IMR-90 (cell line): Measurements from ENCODE around the gene SEC11A. TPM values are rescaled to one million over a fixed set of nuclear protein-coding genes. Genes with fewer than 3 reads are reported as not detected.

Experiments
- ATAC-seq: fragments of 200-7000 bp; cut with Tn5 transposase; 2 replicates; pipeline ENCODE4 v1.9.1; 2020; ENCODE audit warnings: low read depth, mild to moderate bottlenecking, moderate library complexity
- BruUV-seq: library from RNA; stranded (reverse); fragments of 400-500 nt; replicated peaks from 2 replicates; lab custom pipeline; 2021; lab: Mats Ljungman, UMichigan
- CTCF ChIA-PET: fragments of 300-600 bp; formaldehyde crosslinking; extraction: SDS; loops from one replicate; lab custom pipeline; 2021; ENCODE audit warnings: antibody characterized with exemption; lab: Yijun Ruan, JAX
- POLR2A ChIA-PET: fragments of 300-600 bp; sonication (Branson Sonifier 250); formaldehyde crosslinking; loops from one replicate; lab custom pipeline; 2022; ENCODE audit warnings: antibody characterized with exemption; ENCODE audit not compliant: unreplicated experiment; lab: Charles Lee
- DNase-seq: peaks from one replicate; pipeline ENCODE4 v3.0.0; 2013
- H2AFZ ChIP-seq: replicated peaks from 2 replicates; pipeline ENCODE3; 2013; ENCODE audit warnings: low read length, mild to moderate bottlenecking; ENCODE audit not compliant: poor library complexity
- H2AK5ac ChIP-seq: 2 replicates; pipeline ENCODE4 v1.6.1; 2013; ENCODE audit warnings: low read depth, low read length, inconsistent platforms
- H2AK9ac ChIP-seq: replicated peaks from 2 replicates; pipeline ENCODE3; 2013; ENCODE audit warnings: mild to moderate bottlenecking, low read depth, low read length, moderate library complexity; ENCODE audit not compliant: poor library complexity
- H2BK120ac ChIP-seq: 2 replicates; pipeline ENCODE4 v1.6.1; 2013; ENCODE audit warnings: low read depth, low read length, inconsistent platforms
- H2BK15ac ChIP-seq: 3 replicates; pipeline ENCODE4 v1.6.1; 2013; ENCODE audit warnings: low read depth, low read length, inconsistent platforms
- H2BK20ac ChIP-seq: 2 replicates; pipeline ENCODE4 v1.6.1; 2013; ENCODE audit warnings: low read depth, mild to moderate bottlenecking, inconsistent platforms, low read length, moderate library complexity
- H2BK5ac ChIP-seq: 2 replicates; pipeline ENCODE4 v1.6.1; 2013; ENCODE audit warnings: mild to moderate bottlenecking, low read depth, low read length, inconsistent platforms; ENCODE audit not compliant: poor library complexity, severe bottlenecking
- H3K14ac ChIP-seq: replicated peaks from 2 replicates; pipeline ENCODE4 v1.6.1; 2013; ENCODE audit warnings: low read depth, low read length, inconsistent platforms
- H3K18ac ChIP-seq: 2 replicates; pipeline ENCODE4 v1.6.1; 2013; ENCODE audit warnings: low read depth, low read length, control low read depth
- H3K23ac ChIP-seq: 2 replicates; pipeline ENCODE4 v1.6.1; 2013; ENCODE audit warnings: low read depth, low read length, inconsistent platforms
- H3K27ac ChIP-seq: 2 replicates; pipeline ENCODE4 v1.5.1; 2013; ENCODE audit warnings: mild to moderate bottlenecking, control low read depth, low read length; ENCODE audit not compliant: insufficient read depth
- H3K27me3 ChIP-seq: 2 replicates; pipeline ENCODE4 v1.6.1; 2013; ENCODE audit warnings: low read length; ENCODE audit not compliant: control insufficient read depth, insufficient read depth
- H3K36me3 ChIP-seq: 2 replicates; pipeline ENCODE4 v1.6.1; 2013; ENCODE audit warnings: low read length, mixed read lengths; ENCODE audit not compliant: control insufficient read depth, insufficient read depth
- H3K4ac ChIP-seq: 2 replicates; pipeline ENCODE4 v1.6.1; 2013; ENCODE audit warnings: low read depth, low read length, inconsistent platforms
- H3K4me1 ChIP-seq: 2 replicates; pipeline ENCODE4 v1.6.1; 2013; ENCODE audit warnings: low read length, mixed read lengths; ENCODE audit not compliant: control insufficient read depth, insufficient read depth
- H3K4me2 ChIP-seq: 2 replicates; pipeline ENCODE4 v1.6.1; 2013; ENCODE audit warnings: low read depth, mild to moderate bottlenecking, control low read depth, low read length, moderate library complexity
- H3K4me3 ChIP-seq: 2 replicates; pipeline ENCODE4 v1.5.1; 2013; ENCODE audit warnings: low read depth, mild to moderate bottlenecking, control low read depth, low read length, moderate library complexity; ENCODE audit not compliant: insufficient read depth
- H3K56ac ChIP-seq: 2 replicates; pipeline ENCODE4 v1.6.1; 2013; ENCODE audit warnings: low read length, inconsistent platforms; ENCODE audit not compliant: insufficient read depth; ENCODE audit errors: extremely low read depth
- H3K79me1 ChIP-seq, 2 experiments: 2 replicates each; pipeline ENCODE4 v1.6.1; 2013; ENCODE audit warnings: low read length in 2 of 2, inconsistent platforms in 1 of 2, low read depth in 1 of 2
- H3K9ac ChIP-seq: 2 replicates; pipeline ENCODE4 v1.6.1; 2013; ENCODE audit warnings: low read depth, low read length, control low read depth
- H3K9me1 ChIP-seq: 2 replicates; pipeline ENCODE4 v1.6.1; 2013; ENCODE audit warnings: low read length, inconsistent platforms; ENCODE audit not compliant: insufficient read depth
- H3K9me3 ChIP-seq: 2 replicates; pipeline ENCODE4 v1.6.1; 2013; ENCODE audit warnings: low read length; ENCODE audit not compliant: control insufficient read depth, insufficient read depth
- H4K20me1 ChIP-seq: 2 replicates; pipeline ENCODE4 v1.6.1; 2013; ENCODE audit warnings: low read length, inconsistent platforms; ENCODE audit not compliant: insufficient read depth
- H4K5ac ChIP-seq: 2 replicates; pipeline ENCODE4 v1.6.1; 2013; ENCODE audit warnings: mild to moderate bottlenecking, low read depth, low read length, control low read depth
- H4K8ac ChIP-seq, 2 experiments: 2 replicates each; pipeline ENCODE4 v1.6.1; 2013; ENCODE audit warnings: low read depth in 2 of 2, low read length in 2 of 2, control low read depth in 1 of 2, inconsistent platforms in 1 of 2
- H4K91ac ChIP-seq: 2 replicates; pipeline ENCODE4 v1.6.1; 2013; ENCODE audit warnings: low read depth, low read length, inconsistent platforms; ENCODE audit not compliant: insufficient read depth
- BHLHE40 ChIP-seq: fragments of 150-350 bp; IDR thresholded peaks from 2 replicates; pipeline ENCODE4 v1.6.1; 2016; ENCODE audit warnings: mild to moderate bottlenecking, low read depth, low read length
- CEBPB ChIP-seq: IDR thresholded peaks from 2 replicates; pipeline ENCODE4 v1.6.1; 2012; ENCODE audit warnings: low read depth, low read length, improper control_type of control experiment
- CHD1 ChIP-seq: IDR thresholded peaks from 2 replicates; pipeline ENCODE4 v1.6.1; 2012; ENCODE audit warnings: low read depth, low read length, improper control_type of control experiment
- ELK1 ChIP-seq: fragments of 150-350 bp; IDR thresholded peaks from 2 replicates; pipeline ENCODE4 v1.6.1; 2016; ENCODE audit warnings: low read depth, mild to moderate bottlenecking, low read length, moderate library complexity, borderline replicate concordance
- FOS ChIP-seq: fragments of 150-350 bp; IDR thresholded peaks from 2 replicates; pipeline ENCODE4 v1.6.1; 2016; ENCODE audit warnings: low read depth, low read length
- MAFK ChIP-seq: IDR thresholded peaks from 2 replicates; pipeline ENCODE4 v1.6.1; 2012; ENCODE audit warnings: low read depth, low read length, improper control_type of control experiment
- MAZ ChIP-seq: IDR thresholded peaks from 2 replicates; pipeline ENCODE4 v1.6.1; 2012; ENCODE audit warnings: low read depth, mild to moderate bottlenecking, low read length, improper control_type of control experiment, moderate library complexity, borderline replicate concordance
- MXI1 ChIP-seq: IDR thresholded peaks from 2 replicates; pipeline ENCODE4 v1.6.1; 2012; ENCODE audit warnings: low read depth, mild to moderate bottlenecking, low read length, moderate library complexity, borderline replicate concordance
- POLR2A ChIP-seq: IDR thresholded peaks from 2 replicates; pipeline ENCODE4 v1.6.1; 2012; ENCODE audit warnings: mild to moderate bottlenecking, low read depth, low read length
- RAD21 ChIP-seq: IDR thresholded peaks from 2 replicates; pipeline ENCODE4 v1.6.1; 2012; ENCODE audit warnings: low read length, improper control_type of control experiment
- RCOR1 ChIP-seq: IDR thresholded peaks from 2 replicates; pipeline ENCODE4 v1.6.1; 2012; ENCODE audit warnings: mild to moderate bottlenecking, low read length, improper control_type of control experiment; ENCODE audit not compliant: insufficient replicate concordance
- RFX5 ChIP-seq: IDR thresholded peaks from 2 replicates; pipeline ENCODE4 v1.8.0; 2012; ENCODE audit warnings: low read depth, mild to moderate bottlenecking, low read length, moderate library complexity
- SMC3 ChIP-seq: fragments of 150-350 bp; IDR thresholded peaks from 2 replicates; pipeline ENCODE4 v1.6.1; 2016; ENCODE audit warnings: low read depth, mild to moderate bottlenecking, antibody characterized with exemption, low read length, moderate library complexity
- WGBS, 2 experiments: methylation state at CpG; one replicate each; pipeline versions ENCODE4 v1.1.5 to v1.1.7; 2013; ENCODE audit warnings: missing lambda C conversion rate in 2 of 2; ENCODE audit not compliant: insufficient read length in 1 of 2; ENCODE audit errors: extremely low coverage in 2 of 2; 5-methylcytosine and 5-hydroxymethylcytosine counted together
- dilution Hi-C: fragments of 300-500 bp; cut with HindIII; formaldehyde crosslinking; loops from one replicate; pipeline ENCODE4 v1.14.3; 2018; ENCODE audit warnings: low sequenced_read_pairs; ENCODE audit not compliant: unreplicated experiment
- in situ Hi-C: fragments of 300-500 bp; cut with MboI; formaldehyde crosslinking; loops from 3 replicates; pipeline ENCODE4 v1.14.3; 2019; ENCODE audit warnings: low sequenced_read_pairs, inconsistent platforms, mixed read lengths
- intact Hi-C: fragments of 100-400 bp; cut with micrococcal nuclease; formaldehyde crosslinking; loops from 2 replicates; pipeline ENCODE4 v1.10.0; 2022
- polyA plus RNA-seq, 3 experiments: library from polyadenylated mRNA; depleted of rRNA; stranded (reverse); fragments of >200 nt; gene quantifications; 2 replicates each; pipeline ENCODE4 v1.2.3, GENCODE V29; 2012; ENCODE audit warnings: low replicate concordance in 1 of 3
- total RNA-seq: library from RNA; depleted of rRNA; stranded (reverse); fragments of >200 nt; gene quantifications from 2 replicates; pipeline ENCODE4 v1.2.3, GENCODE V29; 2012
- TF ChIP-seq, protein P1 (sequence below): fragments of 150-350 bp; IDR thresholded peaks from 2 replicates; pipeline ENCODE4 v1.6.1; 2017; ENCODE audit warnings: mild to moderate bottlenecking, antibody characterized with exemption, low read length, low read depth
- TF ChIP-seq, protein P2 (sequence below): conservative IDR thresholded peaks from 2 replicates; pipeline ENCODE4 v1.5.1; 2012; ENCODE audit warnings: mild to moderate bottlenecking, low read depth, low read length, improper control_type of control experiment

The SEC11A gene
- total and polyA plus RNA-seq, 2 of the 4 experiments (the other 2 are of a cell fraction), result 62.4 to 108 TPM

DNA sequence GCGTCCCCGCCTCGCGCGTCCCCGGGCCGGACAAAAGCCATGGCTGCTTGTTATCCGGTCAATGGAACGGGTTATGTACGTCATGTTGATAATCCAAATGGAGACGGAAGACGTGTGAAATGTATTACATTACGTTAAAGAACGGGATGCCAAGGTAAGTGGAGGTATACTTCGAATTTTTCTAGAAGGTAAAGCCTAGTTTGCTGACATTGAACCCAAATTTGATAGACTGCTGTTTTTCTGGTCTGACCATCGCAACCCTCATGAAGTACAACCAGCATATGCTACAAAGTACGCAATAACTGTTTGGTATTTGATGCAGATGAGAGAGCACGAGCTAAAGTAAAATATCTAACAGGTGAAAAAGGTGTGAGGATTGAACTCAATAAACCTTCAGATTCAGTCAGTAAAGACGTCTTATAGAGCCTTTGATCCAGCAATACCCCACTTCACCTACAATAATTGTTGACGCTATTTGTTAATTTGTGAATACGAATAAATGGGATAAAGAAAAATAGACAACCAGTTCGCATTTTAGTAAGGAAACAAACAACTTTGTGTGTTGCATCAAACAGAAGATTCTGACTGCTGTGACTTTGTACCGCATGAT is 81.6 kb downstream of the SEC11A start:
- Histone ChIP-seq H2BK20ac (no peak overlapping the region), H3K14ac (peak overlapping the region; percentile 79), H3K56ac (no peak overlapping the region; the same call in 1 of the 2 replicates), H3K36me3 (peaks cover 15% of the 10 kb centered on the region), H3K9me1 (peaks cover 16% of the 10 kb centered on the region), H2AFZ (peak overlapping the region; percentile 92), H3K79me1 (peaks cover 21 to 38% of the 10 kb centered on the region in 2 experiments), H4K20me1 (peaks cover 7% of the 10 kb centered on the region; the same call in 1 of the 2 replicates), H4K8ac (peak overlapping the region; percentile 63 to 78; a peak in 3 of 4 replicates), H2AK5ac (peak overlapping the region; percentile 44; the same call in 1 of the 2 replicates), H3K9me3 (no peaks in the 10 kb centered on the region), H2BK15ac (no peak overlapping the region; the same call in 2 of the 3 replicates), H4K5ac (peak overlapping the region; percentile 83; the same call in 1 of the 2 replicates), H3K9ac (peak overlapping the region; percentile 97), H2BK120ac (no peak overlapping the region), H3K18ac (no peak overlapping the region; the same call in 1 of the 2 replicates), H2BK5ac (peak overlapping the region; percentile 89), H3K23ac (peak overlapping the region; percentile 53; the same call in 1 of the 2 replicates), H3K27me3 (no peaks in the 10 kb centered on the region), H3K4me2 (peak overlapping the region; percentile 99), H2AK9ac (peak overlapping the region; percentile 85), H3K4ac (peak overlapping the region; percentile 64; the same call in 1 of the 2 replicates), H4K91ac (no peak overlapping the region), H3K4me1 (peaks cover 11% of the 10 kb centered on the region), H3K4me3 (peak overlapping the region; percentile 62), H3K27ac (peak overlapping the region; percentile 19; the same call in 1 of the 2 replicates)
- WGBS, 2 experiments, result 15% methylated on average over 14 of the region's 23 CpGs; no CpG with 5 or more reads in 1 of the 2 experiments
- no peak for DNase-seq
- POLR2A ChIA-PET, result no interaction called here
- BruUV-seq, result no TSS peak
- intact Hi-C loops (loop anchor here (10.0 kb wide), 1 partner anchor 50 kb away; no protein-coding TSS in a partner anchor), in situ Hi-C loops (no loop called here), dilution Hi-C loops (no loop called here)
- CTCF ChIA-PET, result no interaction called here
- ATAC-seq, result no peak
- TF ChIP-seq MAFK, result no peak
- TF ChIP-seq, protein P1, sequence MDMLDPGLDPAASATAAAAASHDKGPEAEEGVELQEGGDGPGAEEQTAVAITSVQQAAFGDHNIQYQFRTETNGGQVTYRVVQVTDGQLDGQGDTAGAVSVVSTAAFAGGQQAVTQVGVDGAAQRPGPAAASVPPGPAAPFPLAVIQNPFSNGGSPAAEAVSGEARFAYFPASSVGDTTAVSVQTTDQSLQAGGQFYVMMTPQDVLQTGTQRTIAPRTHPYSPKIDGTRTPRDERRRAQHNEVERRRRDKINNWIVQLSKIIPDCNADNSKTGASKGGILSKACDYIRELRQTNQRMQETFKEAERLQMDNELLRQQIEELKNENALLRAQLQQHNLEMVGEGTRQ, result no peak
- no peak for TF ChIP-seq CEBPB
- TF ChIP-seq BHLHE40, result no peak
- no peak for TF ChIP-seq SMC3
- no peak for TF ChIP-seq MAZ
- TF ChIP-seq RFX5, result no peak
- TF ChIP-seq RCOR1, result no peak
- no peak for TF ChIP-seq CHD1
- no peak for TF ChIP-seq MXI1
- TF ChIP-seq, protein P2, sequence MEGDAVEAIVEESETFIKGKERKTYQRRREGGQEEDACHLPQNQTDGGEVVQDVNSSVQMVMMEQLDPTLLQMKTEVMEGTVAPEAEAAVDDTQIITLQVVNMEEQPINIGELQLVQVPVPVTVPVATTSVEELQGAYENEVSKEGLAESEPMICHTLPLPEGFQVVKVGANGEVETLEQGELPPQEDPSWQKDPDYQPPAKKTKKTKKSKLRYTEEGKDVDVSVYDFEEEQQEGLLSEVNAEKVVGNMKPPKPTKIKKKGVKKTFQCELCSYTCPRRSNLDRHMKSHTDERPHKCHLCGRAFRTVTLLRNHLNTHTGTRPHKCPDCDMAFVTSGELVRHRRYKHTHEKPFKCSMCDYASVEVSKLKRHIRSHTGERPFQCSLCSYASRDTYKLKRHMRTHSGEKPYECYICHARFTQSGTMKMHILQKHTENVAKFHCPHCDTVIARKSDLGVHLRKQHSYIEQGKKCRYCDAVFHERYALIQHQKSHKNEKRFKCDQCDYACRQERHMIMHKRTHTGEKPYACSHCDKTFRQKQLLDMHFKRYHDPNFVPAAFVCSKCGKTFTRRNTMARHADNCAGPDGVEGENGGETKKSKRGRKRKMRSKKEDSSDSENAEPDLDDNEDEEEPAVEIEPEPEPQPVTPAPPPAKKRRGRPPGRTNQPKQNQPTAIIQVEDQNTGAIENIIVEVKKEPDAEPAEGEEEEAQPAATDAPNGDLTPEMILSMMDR, result no peak
- no peak for TF ChIP-seq RAD21
- no peak for TF ChIP-seq POLR2A
- TF ChIP-seq FOS, result no peak
- no peak for TF ChIP-seq ELK1
